ENCODE results near the gene COLEC12. TPM values are rescaled to one million over a fixed set of nuclear protein-coding genes. Genes with fewer than 3 reads are reported as not detected.

The COLEC12 gene
- total and polyA plus RNA-seq, 12 donors: 1.5 to 19.5 (median 8.6) TPM

- H3K4me1 ChIP-seq (replicated peaks in 1 of 2): no peaks in the 10 kb centered on the region
- no peaks in the 10 kb centered on the region for H3K9me3 ChIP-seq (replicated peaks in 1 of 3)
- no peaks in the 10 kb centered on the region for H3K27me3 ChIP-seq
- TF ChIP-seq POLR2A (IDR thresholded peaks at IDR 0.05) (no peak), CTCF (IDR thresholded peaks at IDR 0.05) (no peak)
- no peak for DNase-seq
- intact Hi-C loops (cut with DNase I): no loop called here
- WGBS, 4 donors: 56 to 80% (median 69%) methylated on average over 3 of the region's 3 CpGs
- no peak overlapping the region for H3K27ac ChIP-seq
- H3K4me3 ChIP-seq: no peak overlapping the region
- no peaks in the 10 kb centered on the region for H3K36me3 ChIP-seq (replicated peaks in 1 of 2)
These were observed 67.2 kb downstream of the COLEC12 start for GRCh38 chr18:433298-433697.

GRCh38 chr18:432791-433190 lies 67.7 kb downstream of the COLEC12 start:
- Histone ChIP-seq H3K9me3 (replicated peaks in 1 of 3) (no peaks in the 10 kb centered on the region), H3K36me3 (replicated peaks in 1 of 2) (no peaks in the 10 kb centered on the region), H3K27me3 (no peaks in the 10 kb centered on the region), H3K4me3 (no peak overlapping the region), H3K27ac (no peak overlapping the region), H3K4me1 (replicated peaks in 1 of 2) (no peaks in the 10 kb centered on the region)
- intact Hi-C loops (cut with DNase I): no loop called here
- WGBS, 4 donors: 54 to 75% (median 65%) methylated on average over 4 of the region's 4 CpGs
- TF ChIP-seq CTCF (IDR thresholded peaks at IDR 0.05) (no peak), POLR2A (IDR thresholded peaks at IDR 0.05) (no peak)
- no peak for DNase-seq

- intact Hi-C loops (cut with DNase I): no loop called here
- no peak overlapping the region for H3K4me3 ChIP-seq
- no peak for TF ChIP-seq CTCF (IDR thresholded peaks at IDR 0.05)
- no peak for TF ChIP-seq POLR2A (IDR thresholded peaks at IDR 0.05)
- no peak for DNase-seq
- no peak overlapping the region for H3K27ac ChIP-seq
- 23 to 64% (median 32%) methylated on average over 1 of the region's 1 CpG for WGBS, 4 donors
- no peaks in the 10 kb centered on the region for H3K4me1 ChIP-seq (replicated peaks in 1 of 2)
- no peaks in the 10 kb centered on the region for H3K36me3 ChIP-seq (replicated peaks in 1 of 2)
- no peaks in the 10 kb centered on the region for H3K27me3 ChIP-seq
- H3K9me3 ChIP-seq (replicated peaks in 1 of 3): no peaks in the 10 kb centered on the region
These were observed 71.5 kb downstream of the COLEC12 start for GRCh38 chr18:429030-429429.

GRCh38 chr18:427005-427404 lies 73.5 kb downstream of the COLEC12 start:
- peak in 1 of 7 donors; percentile 66 for DNase-seq
- Histone ChIP-seq H3K36me3 (replicated peaks in 1 of 2) (no peaks in the 10 kb centered on the region), H3K27ac (no peak overlapping the region), H3K4me3 (no peak overlapping the region), H3K9me3 (replicated peaks in 1 of 3) (no peaks in the 10 kb centered on the region), H3K27me3 (no peaks in the 10 kb centered on the region), H3K4me1 (replicated peaks in 1 of 2) (no peaks in the 10 kb centered on the region)
- no peak for TF ChIP-seq POLR2A (IDR thresholded peaks at IDR 0.05)
- TF ChIP-seq CTCF (IDR thresholded peaks at IDR 0.05): no peak
- intact Hi-C loops (cut with DNase I): no loop called here
- WGBS, 4 donors: 67 to 75% (median 71%) methylated on average over 8 of the region's 8 CpGs
